Mesothelial cell of epicardium (in vitro differentiated cells): ENCODE data around the gene THADA. TPM values are rescaled to one million over a fixed set of nuclear protein-coding genes. Genes with fewer than 3 reads are reported as not detected.

ENCODE experiments used
- DNase-seq, 2 experiments: peaks; one replicate each; pipeline ENCODE4 v3.0.0; 2021; ENCODE audit warnings: low spot score in 2 of 2; ENCODE audit not compliant: unreplicated experiment in 2 of 2
- H3K27ac Mint-ChIP-seq: 2 replicates; pipeline ENCODE4 v1.8.0; 2021; ENCODE audit warnings: mixed read lengths
- H3K27me3 Mint-ChIP-seq: 2 replicates; pipeline ENCODE4 v1.8.0; 2021; ENCODE audit warnings: low read depth, mixed read lengths
- H3K36me3 Mint-ChIP-seq: 2 replicates; pipeline ENCODE4 v1.8.0; 2021; ENCODE audit warnings: mixed read lengths
- H3K4me1 Mint-ChIP-seq: 2 replicates; pipeline ENCODE4 v1.8.0; 2021; ENCODE audit warnings: mixed read lengths
- H3K4me3 Mint-ChIP-seq: 2 replicates; pipeline ENCODE4 v1.8.0; 2021; ENCODE audit warnings: mild to moderate bottlenecking, moderate library complexity, mixed read lengths
- H3K9me3 Mint-ChIP-seq: 2 replicates; pipeline ENCODE4 v1.8.0; 2021; ENCODE audit warnings: mixed read lengths
- total RNA-seq: library from RNA; stranded (reverse); gene quantifications from 3 replicates; pipeline ENCODE4 v1.2.1, GENCODE V29; 2021
- TF ChIP-seq, protein P1 (sequence below): fragments of 200-600 bp; sonication (generic); IDR thresholded peaks from one replicate; pipeline ENCODE4 v1.5.0; 2021; ENCODE audit warnings: antibody characterized with exemption; ENCODE audit not compliant: unreplicated experiment

Gene THADA
- total RNA-seq, 1 donor from 2014 or later = 33.6 TPM

DNA sequence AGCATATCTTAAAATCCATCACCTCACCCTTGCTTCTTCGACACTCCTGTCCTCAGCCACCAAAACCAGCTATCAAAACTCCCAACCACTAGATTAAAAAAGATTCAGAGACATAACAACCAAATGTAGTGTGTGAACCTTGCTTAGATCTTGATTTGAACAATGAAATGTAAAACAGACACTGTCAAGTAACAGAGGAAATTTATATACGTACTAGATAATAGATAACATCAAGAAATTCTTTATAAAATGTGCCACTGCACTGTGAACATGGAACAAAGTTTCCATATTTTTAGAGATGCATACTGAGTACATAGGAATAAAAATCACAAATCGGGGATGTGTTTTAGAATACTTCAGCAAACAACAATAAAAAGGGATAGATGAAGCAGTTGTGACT lies 86.0 kb downstream of the THADA start:
- no peaks in the 10 kb centered on the region for H3K9me3 Mint-ChIP-seq
- peaks cover 13% of the 10 kb centered on the region for H3K36me3 Mint-ChIP-seq
- TF ChIP-seq, protein P1, sequence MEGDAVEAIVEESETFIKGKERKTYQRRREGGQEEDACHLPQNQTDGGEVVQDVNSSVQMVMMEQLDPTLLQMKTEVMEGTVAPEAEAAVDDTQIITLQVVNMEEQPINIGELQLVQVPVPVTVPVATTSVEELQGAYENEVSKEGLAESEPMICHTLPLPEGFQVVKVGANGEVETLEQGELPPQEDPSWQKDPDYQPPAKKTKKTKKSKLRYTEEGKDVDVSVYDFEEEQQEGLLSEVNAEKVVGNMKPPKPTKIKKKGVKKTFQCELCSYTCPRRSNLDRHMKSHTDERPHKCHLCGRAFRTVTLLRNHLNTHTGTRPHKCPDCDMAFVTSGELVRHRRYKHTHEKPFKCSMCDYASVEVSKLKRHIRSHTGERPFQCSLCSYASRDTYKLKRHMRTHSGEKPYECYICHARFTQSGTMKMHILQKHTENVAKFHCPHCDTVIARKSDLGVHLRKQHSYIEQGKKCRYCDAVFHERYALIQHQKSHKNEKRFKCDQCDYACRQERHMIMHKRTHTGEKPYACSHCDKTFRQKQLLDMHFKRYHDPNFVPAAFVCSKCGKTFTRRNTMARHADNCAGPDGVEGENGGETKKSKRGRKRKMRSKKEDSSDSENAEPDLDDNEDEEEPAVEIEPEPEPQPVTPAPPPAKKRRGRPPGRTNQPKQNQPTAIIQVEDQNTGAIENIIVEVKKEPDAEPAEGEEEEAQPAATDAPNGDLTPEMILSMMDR = no peak
- H3K27ac Mint-ChIP-seq = peak overlapping the region; percentile 65
- H3K4me3 Mint-ChIP-seq = no peak overlapping the region
- no peaks in the 10 kb centered on the region for H3K27me3 Mint-ChIP-seq
- no peak for DNase-seq
- peaks cover 20% of the 10 kb centered on the region for H3K4me1 Mint-ChIP-seq

DNA sequence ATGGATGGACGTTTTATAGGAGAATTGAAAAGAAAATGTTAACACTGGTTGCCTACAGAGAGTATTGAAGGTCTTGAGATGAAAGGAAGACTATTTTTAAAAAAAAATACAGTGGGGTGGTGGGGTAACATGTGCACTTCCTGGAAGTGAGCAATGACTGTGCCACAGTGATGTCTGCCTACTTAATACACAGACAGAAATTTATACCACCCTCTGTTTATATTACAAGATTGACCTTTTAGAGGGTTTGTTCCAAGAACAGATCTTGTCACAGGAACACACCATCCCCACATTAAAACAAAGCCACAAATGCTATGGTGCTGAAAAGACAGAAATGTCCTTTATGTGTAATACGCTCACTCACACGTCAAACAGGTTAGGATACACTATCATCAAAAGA lies 87.6 kb downstream of the THADA start:
- Mint-ChIP-seq H3K36me3 (peaks cover 13% of the 10 kb centered on the region), H3K27ac (peak overlapping the region; percentile 38), H3K27me3 (no peaks in the 10 kb centered on the region), H3K4me1 (peaks cover 20% of the 10 kb centered on the region), H3K9me3 (no peaks in the 10 kb centered on the region), H3K4me3 (no peak overlapping the region)
- no peak for DNase-seq
- TF ChIP-seq, protein P1 = no peak

DNA sequence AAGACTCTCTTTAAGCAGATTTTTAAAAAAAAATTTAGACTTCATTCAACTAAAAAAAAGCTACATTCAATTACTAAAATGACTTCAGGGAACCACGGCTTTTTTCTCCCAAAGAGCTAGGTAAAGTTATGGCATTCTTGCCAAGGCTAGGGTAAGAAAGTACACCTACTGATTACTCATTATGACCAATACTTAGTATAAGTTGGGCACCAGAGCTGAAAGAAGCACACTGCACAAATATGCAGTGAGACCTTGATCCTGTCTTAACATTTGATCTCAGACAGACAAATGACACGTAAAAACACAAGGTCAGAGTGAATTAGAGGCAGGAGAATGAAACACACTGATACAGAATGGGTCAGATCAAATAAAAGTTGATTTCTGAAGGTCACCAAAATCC lies 88.7 kb downstream of the THADA start:
- peaks cover 20% of the 10 kb centered on the region for H3K4me1 Mint-ChIP-seq
- no peaks in the 10 kb centered on the region for H3K27me3 Mint-ChIP-seq
- no peak for DNase-seq
- peaks cover 7% of the 10 kb centered on the region for H3K36me3 Mint-ChIP-seq
- H3K27ac Mint-ChIP-seq = peak overlapping the region; percentile 40
- H3K4me3 Mint-ChIP-seq = no peak overlapping the region
- TF ChIP-seq, protein P1 = no peak
- no peaks in the 10 kb centered on the region for H3K9me3 Mint-ChIP-seq

DNA sequence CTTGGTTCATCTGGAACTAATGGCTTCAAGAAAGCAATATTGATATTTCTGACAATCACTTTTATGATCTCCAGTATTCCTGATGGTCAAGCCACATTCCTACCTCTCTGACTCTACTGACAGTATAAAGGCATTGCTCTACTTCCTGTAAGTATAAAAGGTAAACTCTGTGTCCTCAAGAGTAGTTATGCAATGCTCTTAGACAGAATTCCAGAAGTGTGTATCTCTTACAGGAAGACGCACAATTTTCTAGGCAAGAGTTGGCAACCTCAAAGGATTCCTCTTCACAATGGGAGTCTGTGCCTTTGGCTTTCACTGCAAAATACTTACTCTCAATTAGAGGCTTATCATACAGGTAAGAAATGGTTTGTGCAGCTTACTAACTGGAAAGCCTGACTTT lies 100.1 kb downstream of the THADA start:
- no peak for DNase-seq
- Mint-ChIP-seq H3K4me3 (no peak overlapping the region), H3K27me3 (no peaks in the 10 kb centered on the region)

DNA sequence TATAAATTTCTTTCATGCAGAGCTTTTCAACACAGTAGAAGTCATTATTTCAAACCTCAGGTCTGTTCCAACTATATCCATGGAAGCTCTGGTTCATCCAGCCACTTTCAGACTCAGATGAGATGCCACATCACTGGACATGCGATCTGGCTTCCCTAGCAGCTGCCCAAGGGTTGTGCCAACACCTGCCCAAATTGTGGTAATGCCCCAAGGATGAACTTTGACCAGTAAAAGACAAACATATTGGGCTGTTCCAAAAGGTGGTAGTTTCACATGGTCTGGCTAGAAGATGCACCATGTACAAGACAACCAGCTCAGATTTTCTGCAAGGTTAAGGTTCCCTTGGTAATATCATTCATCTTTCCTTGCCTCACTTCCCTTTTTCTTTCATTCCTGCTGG lies 101.9 kb downstream of the THADA start:
- Mint-ChIP-seq H3K4me1 (peaks cover 6% of the 10 kb centered on the region), H3K27me3 (no peaks in the 10 kb centered on the region), H3K4me3 (no peak overlapping the region), H3K27ac (no peak overlapping the region), H3K9me3 (peaks cover 3% of the 10 kb centered on the region), H3K36me3 (peaks cover 12% of the 10 kb centered on the region)
- TF ChIP-seq, protein P1 = no peak
- DNase-seq = no peak

More for the DNA sequence above, 100.1 kb downstream of the THADA start:
- Mint-ChIP-seq H3K9me3 (peaks cover 3% of the 10 kb centered on the region), H3K4me1 (peaks cover 6% of the 10 kb centered on the region), H3K36me3 (peaks cover 17% of the 10 kb centered on the region), H3K27ac (no peak overlapping the region)
- TF ChIP-seq, protein P1 = no peak

DNA sequence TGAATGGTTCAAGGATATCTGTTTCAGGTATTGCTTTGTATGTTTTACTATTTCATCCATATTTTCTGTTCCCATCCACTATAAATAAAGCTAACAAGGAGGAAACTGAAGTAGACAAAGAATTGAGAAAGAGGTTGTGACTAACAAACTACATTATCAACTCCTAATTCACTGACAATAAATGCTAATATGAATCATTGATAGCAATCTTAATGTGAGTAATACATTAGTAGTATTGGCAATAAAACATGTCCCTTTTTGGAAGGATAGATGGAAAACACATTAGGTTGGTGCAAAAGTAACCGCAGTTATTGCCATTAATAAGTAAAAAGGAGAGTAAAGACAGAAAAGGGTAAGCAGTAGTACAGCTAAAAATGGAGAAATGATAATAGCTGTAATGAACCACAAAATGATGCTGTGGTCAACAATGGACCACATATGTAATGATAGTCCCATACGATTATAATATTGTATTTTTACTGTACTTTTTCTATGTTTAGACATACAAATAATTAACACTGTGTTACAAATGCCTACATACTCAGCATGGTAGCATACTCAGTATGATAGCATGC lies 104.7 kb downstream of the THADA start:
- Mint-ChIP-seq H3K27me3 (no peaks in the 10 kb centered on the region), H3K27ac (no peak overlapping the region), H3K9me3 (peaks cover 7% of the 10 kb centered on the region), H3K4me1 (peaks cover 6% of the 10 kb centered on the region), H3K4me3 (no peak overlapping the region), H3K36me3 (peaks cover 4% of the 10 kb centered on the region)
- TF ChIP-seq, protein P1 = no peak
- no peak for DNase-seq
